ENCODE measurements around the gene UBTF. TPM values are rescaled to one million over a fixed set of nuclear protein-coding genes. Genes with fewer than 3 reads are reported as not detected.

Gene UBTF
- total and polyA plus RNA-seq, 9 of the 15 experiments (the other 6 are each of a cell fraction or from before 2014, with no cell fraction given) = 1.2 to 113 (median 83.6) TPM

DNA sequence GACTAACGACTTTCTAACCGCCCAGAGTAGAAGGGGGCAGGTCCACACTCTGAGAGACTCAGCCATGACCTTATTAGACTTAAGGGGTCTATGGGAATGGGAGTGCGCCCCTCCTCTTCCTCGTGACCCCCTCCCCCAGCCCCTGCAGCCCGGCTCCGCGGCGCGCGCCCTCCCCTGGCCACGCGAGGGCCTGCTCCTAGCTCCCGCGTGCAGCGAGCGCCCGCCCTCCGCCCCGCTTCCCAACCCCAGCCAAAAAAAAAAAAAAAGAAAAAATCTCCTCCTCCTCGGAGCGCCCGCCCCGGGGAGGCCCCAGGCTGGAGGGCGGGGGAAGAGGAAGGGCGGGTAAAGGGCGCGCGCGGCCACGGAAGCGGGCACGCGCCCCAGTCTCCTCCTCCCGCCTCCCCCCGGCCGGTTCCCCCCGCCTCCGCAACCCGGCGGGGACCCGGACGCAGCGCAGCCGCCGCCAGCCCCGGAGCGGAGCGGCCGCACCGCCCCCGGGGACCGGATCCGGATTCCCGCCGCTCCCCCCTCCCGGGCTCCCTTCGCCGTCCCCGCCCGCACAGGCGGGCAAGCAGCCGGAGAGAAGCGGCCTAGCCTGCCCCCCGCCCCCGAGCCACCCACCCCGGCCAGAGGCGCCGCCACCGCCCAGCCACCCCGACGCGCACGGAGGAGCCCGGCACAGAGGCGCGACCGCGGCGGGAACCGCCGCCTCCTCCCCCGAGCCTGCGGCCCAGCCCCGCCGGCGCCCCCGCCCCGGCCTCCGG, 949 bp downstream of the UBTF start (continued):
- no peak; the same call in 1 of the 2 replicates for TF ChIP-seq POLR2AphosphoS5 (IDR thresholded peaks at IDR 0.05; ENCODE audit: control insufficient read depth, insufficient read depth, low read depth, low read length)
- TF ChIP-seq, protein P1, sequence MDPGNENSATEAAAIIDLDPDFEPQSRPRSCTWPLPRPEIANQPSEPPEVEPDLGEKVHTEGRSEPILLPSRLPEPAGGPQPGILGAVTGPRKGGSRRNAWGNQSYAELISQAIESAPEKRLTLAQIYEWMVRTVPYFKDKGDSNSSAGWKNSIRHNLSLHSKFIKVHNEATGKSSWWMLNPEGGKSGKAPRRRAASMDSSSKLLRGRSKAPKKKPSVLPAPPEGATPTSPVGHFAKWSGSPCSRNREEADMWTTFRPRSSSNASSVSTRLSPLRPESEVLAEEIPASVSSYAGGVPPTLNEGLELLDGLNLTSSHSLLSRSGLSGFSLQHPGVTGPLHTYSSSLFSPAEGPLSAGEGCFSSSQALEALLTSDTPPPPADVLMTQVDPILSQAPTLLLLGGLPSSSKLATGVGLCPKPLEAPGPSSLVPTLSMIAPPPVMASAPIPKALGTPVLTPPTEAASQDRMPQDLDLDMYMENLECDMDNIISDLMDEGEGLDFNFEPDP (CRISPR knock-in tag; IDR thresholded peaks at IDR 0.05) = no peak
- peak in 1 of 2 experiments; percentile 95; a peak in 2 of 4 replicates for TF ChIP-seq MAZ (CRISPR knock-in tag; conservative IDR thresholded peaks at IDR 0.05 in 1 of 2, IDR thresholded peaks at IDR 0.05 in 1 of 2)
- TF ChIP-seq ZNF311 (CRISPR knock-in tag; IDR thresholded peaks at IDR 0.05) = no peak
- TF ChIP-seq TCF7 (IDR thresholded peaks at IDR 0.05; ENCODE audit: borderline replicate concordance) = no peak
- no peak for TF ChIP-seq ZNF445 (CRISPR knock-in tag; IDR thresholded peaks at IDR 0.05; ENCODE audit: low read depth)
- no peak for TF ChIP-seq PPARD (CRISPR knock-in tag; IDR thresholded peaks at IDR 0.05)
- TF ChIP-seq ZNF232 (CRISPR knock-in tag; IDR thresholded peaks at IDR 0.05) = no peak
- no peak for TF ChIP-seq ZNF444 (CRISPR knock-in tag; IDR thresholded peaks at IDR 0.05)
- peak; percentile 51 for TF ChIP-seq RBM22 (IDR thresholded peaks at IDR 0.05; ENCODE audit: low read depth, low read length, poor library complexity, severe bottlenecking)
- no peak for TF ChIP-seq HDAC2 (IDR thresholded peaks at IDR 0.05)
- TF ChIP-seq SETDB1 (IDR thresholded peaks at IDR 0.05; ENCODE audit: low read length) = no peak
- TF ChIP-seq KDM5B (IDR thresholded peaks at IDR 0.05; ENCODE audit: insufficient replicate concordance, low read depth, low read length) = peak; percentile 48
- 0 out of 2 replicates have a peak, but pooled peaks have one; percentile 8 for TF ChIP-seq CBX1 (IDR thresholded peaks at IDR 0.05; ENCODE audit: low read depth)

All from K562 (cell line).